Endodermal cell (in vitro differentiated cells): ENCODE results near the gene SLC66A3. TPM values are rescaled to one million over a fixed set of nuclear protein-coding genes. Genes with fewer than 3 reads are reported as not detected.

Experiments used
- DNase-seq: peaks from one replicate; pipeline ENCODE4 v3.0.0-alpha.2; 2017
- H3K27ac ChIP-seq: 2 replicates; pipeline ENCODE4 v1.5.1; 2013; ENCODE audit warnings: mild to moderate bottlenecking, low read depth, low read length, moderate library complexity
- H3K27me3 ChIP-seq: 2 replicates; pipeline ENCODE4 v1.6.1; 2013; ENCODE audit warnings: mild to moderate bottlenecking, low read length, moderate library complexity; ENCODE audit not compliant: insufficient read depth, control insufficient read depth, poor library complexity, severe bottlenecking
- H3K36me3 ChIP-seq: 2 replicates; pipeline ENCODE4 v1.7.0; 2013; ENCODE audit warnings: mild to moderate bottlenecking, low read length, moderate library complexity; ENCODE audit not compliant: control insufficient read depth, insufficient read depth
- H3K4me1 ChIP-seq: one replicate; pipeline ENCODE4 v1.7.0; 2013; ENCODE audit warnings: low read length; ENCODE audit not compliant: control insufficient read depth, insufficient read depth
- H3K4me3 ChIP-seq: 2 replicates; pipeline ENCODE4 v1.5.1; 2013; ENCODE audit warnings: mild to moderate bottlenecking, low read length, moderate library complexity
- H3K9ac ChIP-seq: 2 replicates; pipeline ENCODE4 v1.6.1; 2013; ENCODE audit warnings: mild to moderate bottlenecking, low read length, moderate library complexity; ENCODE audit not compliant: poor library complexity, severe bottlenecking; ENCODE audit errors: extremely low read depth
- H3K9me3 ChIP-seq: 2 replicates; pipeline ENCODE4 v1.6.1; 2013; ENCODE audit warnings: mild to moderate bottlenecking, low read length, moderate library complexity; ENCODE audit not compliant: control insufficient read depth
- H3K27ac Mint-ChIP-seq: 2 replicates; pipeline ENCODE4 v1.8.0; 2020; ENCODE audit warnings: mixed read lengths
- H3K27me3 Mint-ChIP-seq: 2 replicates; pipeline ENCODE4 v1.8.0; 2021; ENCODE audit warnings: mild to moderate bottlenecking, mixed read lengths; ENCODE audit not compliant: insufficient read depth
- H3K36me3 Mint-ChIP-seq: 2 replicates; pipeline ENCODE4 v1.8.0; 2020; ENCODE audit warnings: low read depth, mixed read lengths
- H3K4me1 Mint-ChIP-seq: 2 replicates; pipeline ENCODE4 v1.8.0; 2020; ENCODE audit warnings: mixed read lengths
- H3K4me3 Mint-ChIP-seq: 2 replicates; pipeline ENCODE4 v1.8.0; 2020; ENCODE audit warnings: mild to moderate bottlenecking, moderate library complexity, mixed read lengths
- H3K9me3 Mint-ChIP-seq: 2 replicates; pipeline ENCODE4 v1.8.0; 2020; ENCODE audit warnings: mild to moderate bottlenecking, mixed read lengths
- WGBS, 2 experiments: methylation state at CpG; one replicate each; pipeline versions ENCODE4 v1.1.5 to v1.1.7; 2013; ENCODE audit warnings: missing lambda C conversion rate in 2 of 2, mixed read lengths in 1 of 2; ENCODE audit not compliant: insufficient coverage in 1 of 2, insufficient read length in 1 of 2; 5-methylcytosine and 5-hydroxymethylcytosine counted together
- total RNA-seq, 2 donors: library from RNA; stranded (reverse); fragmentation: NEBNext Ultra II Directional in 1 of 2; extraction: Animal tissue kit (Norgen Biotek cat#: 25700) in 1 of 2; gene quantifications; 2 replicates in 1 of 2; 3 replicates in 1 of 2; pipeline ENCODE4 v1.2.1, GENCODE V29; 2021
- TF ChIP-seq, protein P1 (sequence below): fragments of 200-600 bp; sonication (generic); conservative IDR thresholded peaks from 2 replicates; pipeline ENCODE4 v1.5.0; 2021; ENCODE audit warnings: antibody characterized with exemption, mild to moderate bottlenecking

The SLC66A3 gene
- total RNA-seq, 2 donors from 2014 or later, result 14.4 to 17.5 TPM

DNA sequence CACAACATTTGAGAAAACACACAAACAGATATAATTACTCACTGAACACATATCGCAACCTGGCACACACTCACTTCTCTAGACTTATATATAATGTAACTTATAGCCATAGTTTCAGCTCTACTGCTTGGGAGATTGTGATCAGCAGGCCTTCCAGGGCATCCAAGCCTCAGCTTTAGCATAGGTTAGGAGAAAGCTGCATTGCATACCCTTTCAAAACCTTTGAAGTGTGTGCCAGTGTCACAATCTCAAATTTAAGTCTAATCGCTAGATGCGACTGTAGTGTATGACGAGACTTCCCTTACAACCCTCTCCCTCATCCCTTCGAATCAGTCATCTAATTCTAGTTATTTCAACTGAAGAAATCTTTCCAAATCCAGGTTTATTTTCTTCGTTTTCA lies 30.9 kb downstream of the SLC66A3 start:
- Mint-ChIP-seq H3K27ac (no peak overlapping the region), H3K36me3 (peaks cover 40% of the 10 kb centered on the region), H3K27me3 (no peaks in the 10 kb centered on the region), H3K4me3 (no peak overlapping the region), H3K9me3 (no peaks in the 10 kb centered on the region), H3K4me1 (no peaks in the 10 kb centered on the region)
- Histone ChIP-seq H3K9ac (no peak overlapping the region), H3K36me3 (peaks cover 64% of the 10 kb centered on the region), H3K4me3 (no peak overlapping the region), H3K27me3 (no peaks in the 10 kb centered on the region), H3K9me3 (no peaks in the 10 kb centered on the region), H3K4me1 (no peaks in the 10 kb centered on the region), H3K27ac (no peak overlapping the region)
- TF ChIP-seq, protein P1, sequence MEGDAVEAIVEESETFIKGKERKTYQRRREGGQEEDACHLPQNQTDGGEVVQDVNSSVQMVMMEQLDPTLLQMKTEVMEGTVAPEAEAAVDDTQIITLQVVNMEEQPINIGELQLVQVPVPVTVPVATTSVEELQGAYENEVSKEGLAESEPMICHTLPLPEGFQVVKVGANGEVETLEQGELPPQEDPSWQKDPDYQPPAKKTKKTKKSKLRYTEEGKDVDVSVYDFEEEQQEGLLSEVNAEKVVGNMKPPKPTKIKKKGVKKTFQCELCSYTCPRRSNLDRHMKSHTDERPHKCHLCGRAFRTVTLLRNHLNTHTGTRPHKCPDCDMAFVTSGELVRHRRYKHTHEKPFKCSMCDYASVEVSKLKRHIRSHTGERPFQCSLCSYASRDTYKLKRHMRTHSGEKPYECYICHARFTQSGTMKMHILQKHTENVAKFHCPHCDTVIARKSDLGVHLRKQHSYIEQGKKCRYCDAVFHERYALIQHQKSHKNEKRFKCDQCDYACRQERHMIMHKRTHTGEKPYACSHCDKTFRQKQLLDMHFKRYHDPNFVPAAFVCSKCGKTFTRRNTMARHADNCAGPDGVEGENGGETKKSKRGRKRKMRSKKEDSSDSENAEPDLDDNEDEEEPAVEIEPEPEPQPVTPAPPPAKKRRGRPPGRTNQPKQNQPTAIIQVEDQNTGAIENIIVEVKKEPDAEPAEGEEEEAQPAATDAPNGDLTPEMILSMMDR, result no peak
- no peak for DNase-seq
- 93 to 99% methylated on average over 5 to 6 of the region's 6 CpGs for WGBS, 2 experiments

DNA sequence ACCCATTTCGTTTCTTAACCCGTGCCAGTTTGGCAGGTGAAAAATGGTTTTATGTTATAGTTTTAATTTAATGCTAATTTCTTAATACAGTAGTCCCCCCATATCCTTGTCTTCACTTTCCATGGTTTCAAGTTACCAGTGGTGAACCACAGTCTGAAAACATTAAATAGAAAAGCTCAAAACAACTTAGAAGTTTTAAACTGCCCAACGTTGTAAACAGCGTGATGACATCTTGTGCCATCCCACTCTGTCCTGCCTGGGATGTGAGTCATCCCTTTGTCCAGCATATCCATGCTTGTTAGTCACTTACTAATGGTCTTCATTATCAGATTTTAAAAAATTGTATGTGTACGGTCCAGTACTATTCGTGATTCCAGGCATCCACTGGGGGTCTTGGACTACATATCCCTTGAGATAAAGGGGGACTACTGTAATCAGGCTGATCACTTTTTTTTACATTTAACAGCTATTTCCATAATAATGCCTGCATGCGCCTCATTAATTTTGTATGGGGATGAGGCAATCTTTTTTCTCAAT lies 31.9 kb downstream of the SLC66A3 start:
- Mint-ChIP-seq H3K9me3 (no peaks in the 10 kb centered on the region), H3K4me3 (no peak overlapping the region), H3K27me3 (no peaks in the 10 kb centered on the region), H3K36me3 (peaks cover 40% of the 10 kb centered on the region), H3K4me1 (no peaks in the 10 kb centered on the region), H3K27ac (no peak overlapping the region)
- 72 to 94% methylated on average over 2 to 6 of the region's 7 CpGs for WGBS, 2 experiments
- Histone ChIP-seq H3K27me3 (no peaks in the 10 kb centered on the region), H3K4me3 (no peak overlapping the region), H3K36me3 (peaks cover 65% of the 10 kb centered on the region), H3K9me3 (no peaks in the 10 kb centered on the region), H3K4me1 (no peaks in the 10 kb centered on the region), H3K27ac (no peak overlapping the region), H3K9ac (no peak overlapping the region)
- TF ChIP-seq, protein P1, result no peak
- DNase-seq, result no peak

DNA sequence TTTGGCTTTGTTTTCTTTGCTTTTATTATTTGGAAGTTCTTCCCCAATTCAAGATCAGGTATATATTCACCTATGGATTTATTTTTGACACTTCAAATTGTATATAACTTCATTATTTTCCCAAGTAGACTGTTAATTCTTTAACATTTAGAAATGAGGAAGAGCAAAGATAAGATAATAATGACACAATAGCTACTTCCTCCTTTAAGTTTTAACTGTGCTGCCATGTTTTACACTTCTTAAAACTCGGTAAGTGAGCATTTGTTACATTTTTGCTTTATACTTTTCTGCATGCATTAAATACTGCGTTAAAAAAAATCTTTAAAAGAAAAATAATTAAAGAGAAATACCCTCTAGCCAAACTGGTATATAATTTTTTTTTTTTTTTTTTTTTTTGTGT lies 32.5 kb downstream of the SLC66A3 start:
- no peak overlapping the region for H3K9ac ChIP-seq
- Mint-ChIP-seq H3K27me3 (no peaks in the 10 kb centered on the region), H3K9me3 (no peaks in the 10 kb centered on the region), H3K4me1 (no peaks in the 10 kb centered on the region), H3K27ac (no peak overlapping the region), H3K4me3 (no peak overlapping the region), H3K36me3 (peaks cover 38% of the 10 kb centered on the region)
- DNase-seq, result no peak
- no peaks in the 10 kb centered on the region for H3K4me1 ChIP-seq
- no peaks in the 10 kb centered on the region for H3K27me3 ChIP-seq
- no peak overlapping the region for H3K27ac ChIP-seq
- peaks cover 65% of the 10 kb centered on the region for H3K36me3 ChIP-seq
- 100% methylated on average over 1 of the region's 2 CpGs; no CpG with 5 or more reads in 1 of the 2 experiments for WGBS, 2 experiments
- no peak overlapping the region for H3K4me3 ChIP-seq
- H3K9me3 ChIP-seq, result no peaks in the 10 kb centered on the region
- TF ChIP-seq, protein P1, result no peak
